Measurements from ENCODE around the gene TTLL9.

The TTLL9 gene

DNA sequence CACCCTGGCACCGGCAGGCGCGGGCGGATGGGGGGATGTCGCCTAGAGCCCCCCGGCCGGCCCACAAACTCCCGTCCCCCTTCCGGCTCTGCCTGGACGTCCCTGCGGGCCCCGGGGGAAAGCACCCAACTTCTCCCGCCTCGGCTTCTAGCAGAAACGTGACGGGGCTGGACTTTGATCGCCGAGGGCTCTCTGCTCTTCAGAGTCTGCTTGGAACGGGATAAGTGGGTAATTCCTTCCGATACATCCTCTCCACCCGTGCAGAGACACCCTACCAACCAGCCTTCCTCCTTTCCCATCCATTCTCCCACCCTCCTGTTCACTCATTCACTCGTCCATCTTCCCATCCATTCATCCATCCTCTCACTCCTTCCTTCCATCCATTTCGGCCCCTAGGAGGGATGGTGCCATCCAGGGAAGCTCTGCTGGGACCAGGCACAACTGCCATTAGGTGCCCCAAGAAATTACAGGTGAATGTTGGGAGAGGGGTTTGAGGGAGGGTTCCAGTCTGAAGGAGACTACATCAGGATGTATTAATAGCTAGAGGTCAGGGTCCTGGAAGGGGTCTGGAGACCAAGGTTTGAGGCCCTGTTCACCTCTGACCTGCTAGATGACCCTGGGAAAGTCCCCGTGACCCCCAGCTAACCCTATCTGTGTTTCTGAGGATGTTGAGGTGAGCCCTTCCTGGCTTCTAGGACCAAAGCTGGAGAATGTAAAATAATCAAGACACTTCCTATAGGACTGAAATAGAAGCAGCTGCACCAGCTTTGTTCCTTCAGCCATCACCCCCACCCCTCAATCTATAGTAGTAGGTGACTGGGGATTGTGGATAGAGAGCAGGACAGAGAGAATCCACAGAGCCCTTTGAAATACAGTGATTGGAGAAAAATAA lies 538 bp downstream of the TTLL9 start:
- TF ChIP-seq, protein P1, sequence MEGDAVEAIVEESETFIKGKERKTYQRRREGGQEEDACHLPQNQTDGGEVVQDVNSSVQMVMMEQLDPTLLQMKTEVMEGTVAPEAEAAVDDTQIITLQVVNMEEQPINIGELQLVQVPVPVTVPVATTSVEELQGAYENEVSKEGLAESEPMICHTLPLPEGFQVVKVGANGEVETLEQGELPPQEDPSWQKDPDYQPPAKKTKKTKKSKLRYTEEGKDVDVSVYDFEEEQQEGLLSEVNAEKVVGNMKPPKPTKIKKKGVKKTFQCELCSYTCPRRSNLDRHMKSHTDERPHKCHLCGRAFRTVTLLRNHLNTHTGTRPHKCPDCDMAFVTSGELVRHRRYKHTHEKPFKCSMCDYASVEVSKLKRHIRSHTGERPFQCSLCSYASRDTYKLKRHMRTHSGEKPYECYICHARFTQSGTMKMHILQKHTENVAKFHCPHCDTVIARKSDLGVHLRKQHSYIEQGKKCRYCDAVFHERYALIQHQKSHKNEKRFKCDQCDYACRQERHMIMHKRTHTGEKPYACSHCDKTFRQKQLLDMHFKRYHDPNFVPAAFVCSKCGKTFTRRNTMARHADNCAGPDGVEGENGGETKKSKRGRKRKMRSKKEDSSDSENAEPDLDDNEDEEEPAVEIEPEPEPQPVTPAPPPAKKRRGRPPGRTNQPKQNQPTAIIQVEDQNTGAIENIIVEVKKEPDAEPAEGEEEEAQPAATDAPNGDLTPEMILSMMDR (IDR thresholded peaks at IDR 0.05) = no peak

DNA sequence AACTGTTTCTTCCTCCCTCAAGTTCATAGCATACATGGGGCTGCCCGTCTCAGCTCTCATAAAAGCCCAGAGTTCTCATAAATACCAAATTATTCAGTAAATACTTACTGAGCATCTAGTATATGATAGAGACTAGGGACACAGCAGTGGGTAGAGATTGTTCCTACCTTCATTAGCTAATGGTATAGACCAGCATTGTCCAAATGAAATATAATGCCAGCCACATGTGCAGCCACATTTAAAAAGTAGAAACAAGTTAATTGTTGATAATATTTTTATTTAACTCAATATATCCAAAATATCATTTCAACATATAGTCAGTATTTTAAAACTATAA lies 1.2 kb downstream of the TTLL9 start:
- TF ChIP-seq, protein P1 (IDR thresholded peaks at IDR 0.05) = no peak

DNA sequence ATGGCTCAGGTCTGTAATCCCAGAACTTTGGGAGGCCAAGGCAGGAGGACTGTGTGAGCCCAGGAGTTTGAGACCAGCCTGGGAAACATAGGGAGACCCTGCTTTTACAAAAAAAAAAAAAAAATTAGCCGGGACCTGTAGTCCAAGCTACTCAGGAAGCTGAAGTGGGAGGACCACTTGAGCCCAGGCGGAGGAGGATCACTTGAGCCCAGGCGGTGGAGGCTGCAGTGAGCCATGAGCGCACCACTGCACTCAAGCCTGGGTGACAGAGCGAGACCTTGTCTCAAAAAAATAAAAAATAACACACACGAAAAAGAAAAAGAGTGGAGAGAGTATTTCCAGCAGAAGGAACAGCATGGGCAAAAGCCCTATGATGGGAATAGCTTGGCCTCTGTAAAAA lies 2.0 kb downstream of the TTLL9 start:
- TF ChIP-seq, protein P1 (IDR thresholded peaks at IDR 0.05) = no peak

DNA sequence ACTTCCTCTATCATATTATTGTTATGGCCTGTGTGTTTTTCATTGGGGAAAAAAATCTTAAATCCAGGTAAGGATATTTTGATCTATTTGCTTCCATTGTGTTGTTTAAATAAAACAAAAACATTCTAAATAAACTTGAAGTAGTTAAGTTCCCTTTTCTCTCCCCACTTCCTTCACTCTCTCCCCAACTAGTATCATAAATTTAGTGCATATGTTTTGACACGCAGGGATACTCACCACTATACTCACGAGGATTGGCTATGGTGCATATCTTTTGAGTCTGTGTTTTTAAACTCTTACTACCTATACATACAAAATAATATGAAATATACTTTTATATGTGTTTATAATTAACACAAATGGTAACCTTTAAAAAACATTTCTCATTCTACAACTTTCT lies 5.2 kb downstream of the TTLL9 start:
- TF ChIP-seq, protein P1 (IDR thresholded peaks at IDR 0.05) = no peak

DNA sequence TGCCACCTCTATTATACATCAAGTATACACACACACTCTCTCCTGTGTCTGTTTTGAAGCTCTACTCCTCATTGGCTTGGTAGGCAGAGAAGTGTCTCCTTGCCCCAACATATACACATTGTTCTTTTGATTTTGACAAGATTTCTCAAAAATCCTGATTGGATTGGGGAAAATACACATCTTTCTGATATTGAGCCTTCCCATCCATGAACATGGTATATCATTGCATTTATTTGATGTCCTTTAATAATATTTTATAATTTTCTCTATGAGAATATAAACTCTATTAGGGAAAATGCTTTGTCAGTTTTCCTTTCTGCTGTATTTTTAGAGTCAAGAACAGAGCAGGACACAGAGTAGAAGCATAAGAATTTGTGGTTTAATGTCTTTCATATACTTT lies 7.2 kb downstream of the TTLL9 start:
- TF ChIP-seq, protein P1 (IDR thresholded peaks at IDR 0.05) = no peak

DNA sequence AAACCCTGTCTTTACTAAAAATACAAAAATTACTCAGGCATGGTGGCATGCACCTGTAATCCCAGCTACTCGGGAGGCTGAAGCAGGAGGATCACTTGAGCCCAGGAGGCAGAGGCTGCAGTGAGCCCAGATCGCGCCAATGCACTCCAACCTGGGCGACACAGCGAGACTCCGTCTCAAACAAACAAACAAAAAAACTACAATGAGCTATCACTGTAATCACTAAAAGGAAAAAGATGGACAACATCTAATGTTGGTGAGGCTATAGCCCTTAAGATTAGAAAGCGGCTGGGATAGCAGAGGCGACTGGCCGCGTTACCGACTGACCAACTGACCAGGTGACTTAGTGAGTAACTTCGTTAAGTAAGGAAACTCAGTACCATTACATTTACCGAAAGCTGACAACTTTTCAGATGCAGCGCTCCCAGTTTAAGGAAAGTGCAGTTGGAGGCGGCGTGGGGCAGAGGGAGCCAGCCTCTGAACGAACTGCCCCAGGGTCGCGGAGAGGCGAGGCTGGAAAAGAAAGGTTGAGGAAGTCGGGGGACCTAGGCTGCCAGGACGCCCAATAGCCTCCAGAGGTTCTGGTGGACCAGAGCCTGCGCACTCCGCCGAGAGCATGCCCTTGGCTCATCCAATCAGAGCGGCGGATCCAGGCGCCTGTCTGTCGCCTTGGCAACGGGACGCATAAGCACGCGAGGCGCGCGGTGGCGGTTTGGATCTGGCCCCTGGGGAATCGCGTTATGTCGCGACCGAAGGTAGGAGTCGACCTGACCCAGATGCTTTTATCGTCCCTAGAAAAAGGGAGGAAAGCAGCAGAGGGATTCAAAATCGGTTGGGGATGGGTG lies 8.9 kb downstream of the TTLL9 start:
- TF ChIP-seq, protein P1 (IDR thresholded peaks at IDR 0.05) = no peak

DNA sequence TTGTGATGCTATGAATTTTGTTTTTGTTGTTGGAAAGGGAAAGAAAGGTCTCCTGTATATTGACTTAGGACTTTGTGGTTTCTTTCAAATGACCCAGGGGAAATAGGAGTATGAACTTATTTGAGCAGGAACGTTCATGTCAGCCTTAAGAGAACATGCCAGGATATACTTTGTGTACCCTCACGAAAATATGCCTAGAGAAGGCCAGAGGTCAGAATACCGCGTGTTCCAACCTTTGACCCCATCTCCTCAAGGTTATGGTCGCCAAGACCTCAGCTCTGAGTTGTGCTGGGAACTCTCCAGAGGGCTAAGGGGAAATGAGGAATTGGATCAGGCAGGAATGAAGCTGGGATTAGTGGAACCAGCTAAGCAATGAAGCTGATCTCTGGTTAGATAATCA lies 11.5 kb downstream of the TTLL9 start:
- TF ChIP-seq, protein P1 (IDR thresholded peaks at IDR 0.05) = no peak

Measured in LNCAP (cell line).